Stimulated activated CD4-positive, alpha-beta T cell treated with anti-CD3 and anti-CD28 coated beads, Interleukin-4, amount 100 ng/mL, for 48 hours (primary cell): ENCODE data around the gene MPP1.
"Not testable (repeated sequence)": the region's sequence is repeated elsewhere in the genome, so short reads cannot be mapped to it uniquely, and the experiment has no call there.

Experiments
- DNase-seq, 2 donors: peaks; one replicate each; pipeline ENCODE4 v3.0.0-alpha.2; 2020; ENCODE audit warnings: low read depth in 2 of 2

MPP1 gene

GRCh38 chrX:154804957-154805695, at the start of gene MPP1:
Gene MPP1 (minus strand): TSS chrX:154805485. CDS start chrX:154805373, 112 bp downstream.
- DNase-seq = peak; percentile 53 to 58

GRCh38 chrX:154850957-154851611, 45.8 kb upstream of the MPP1 start:
- no peak for DNase-seq

GRCh38 chrX:154840856-154841255, 35.6 kb upstream of the MPP1 start:
- DNase-seq = no peak

GRCh38 chrX:154836163-154836562, 30.9 kb upstream of the MPP1 start:
- no peak for DNase-seq

- no peak for DNase-seq
Observed at GRCh38 chrX:154834562-154834961, 29.3 kb upstream of the MPP1 start, which contains the start of gene SMIM9. Gene SMIM9 (minus strand): TSS chrX:154834662. CDS start chrX:154830856, 3,806 bp downstream.

- no peak for DNase-seq
Observed at GRCh38 chrX:154833746-154834274, 28.5 kb upstream of the MPP1 start.

- no peak for DNase-seq
Observed at GRCh38 chrX:154829926-154830442, 24.7 kb upstream of the MPP1 start.

DNA sequence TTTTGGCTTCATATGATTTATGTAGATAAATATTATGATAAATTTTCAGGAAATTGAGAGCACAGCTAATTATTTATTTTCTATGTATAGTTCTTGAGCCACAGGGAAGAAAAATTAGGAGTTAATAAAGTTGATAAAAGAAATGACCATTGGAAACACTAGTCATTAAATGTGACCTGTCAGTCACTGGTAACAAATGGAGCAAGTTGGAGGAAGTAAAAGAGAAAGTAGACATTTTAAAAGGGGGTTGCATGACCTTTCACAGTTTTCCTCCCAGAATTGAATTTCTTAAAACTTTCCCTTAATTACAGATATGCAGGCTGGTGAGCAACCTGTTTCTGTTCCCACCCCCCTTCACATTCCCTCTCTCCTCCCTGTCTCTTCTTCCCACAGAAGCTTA, 23.8 kb upstream of the MPP1 start:
- no peak for DNase-seq

GRCh38 chrX:154828016-154828408, 22.7 kb upstream of the MPP1 start:
- DNase-seq = no peak

GRCh38 chrX:154827194-154828015, 22.1 kb upstream of the MPP1 start:
- DNase-seq = no peak

- not testable (repeated sequence) for DNase-seq
Observed at GRCh38 chrX:154825586-154825985, 20.3 kb upstream of the MPP1 start.

DNA sequence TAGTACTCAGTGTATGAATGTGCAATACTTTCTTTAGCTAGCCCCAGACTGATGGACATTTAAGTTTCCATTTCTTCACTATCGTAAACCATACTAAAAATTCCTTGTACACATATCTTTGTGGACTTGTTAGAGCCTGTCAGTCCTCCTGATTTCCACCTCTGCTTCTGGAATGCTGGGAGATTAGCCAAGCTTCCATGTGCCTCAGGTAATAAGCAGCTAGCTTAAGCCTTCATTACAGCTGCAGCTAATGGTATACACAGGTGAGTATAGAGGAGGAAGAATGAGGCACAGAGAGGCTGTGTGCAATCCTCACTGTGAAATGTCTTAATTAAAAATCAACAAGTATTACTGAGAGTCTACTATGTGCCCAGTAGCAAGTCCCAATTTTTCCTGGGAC, 19.4 kb upstream of the MPP1 start:
- DNase-seq = no peak

DNA sequence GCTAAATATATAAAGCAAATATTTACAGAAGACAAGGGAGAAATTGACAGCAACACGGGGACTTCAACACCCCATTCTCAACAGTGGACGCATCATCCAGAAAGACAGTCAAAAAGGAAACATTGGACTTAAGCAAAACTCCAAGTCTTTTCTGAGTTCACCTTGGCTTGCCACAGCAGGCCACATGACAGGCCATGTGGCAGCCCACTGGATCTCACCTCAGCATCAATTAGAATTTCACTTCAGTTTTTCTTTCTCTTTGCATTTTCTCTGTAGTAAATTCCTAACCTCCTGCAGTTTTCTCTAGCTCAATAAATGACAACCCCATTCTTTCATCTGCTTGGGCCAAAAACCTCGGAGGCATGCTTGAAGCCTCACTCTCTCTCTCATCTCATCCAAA, 16.7 kb upstream of the MPP1 start:
- DNase-seq = no peak

- no peak for DNase-seq
Observed at GRCh38 chrX:154821523-154821922, 16.2 kb upstream of the MPP1 start.

- no peak for DNase-seq
Observed at GRCh38 chrX:154819771-154820341, 14.6 kb upstream of the MPP1 start.

GRCh38 chrX:154818916-154819770, 13.9 kb upstream of the MPP1 start:
- DNase-seq = no peak

GRCh38 chrX:154817048-154817618, 11.8 kb upstream of the MPP1 start:
- not testable (repeated sequence) for DNase-seq

DNA sequence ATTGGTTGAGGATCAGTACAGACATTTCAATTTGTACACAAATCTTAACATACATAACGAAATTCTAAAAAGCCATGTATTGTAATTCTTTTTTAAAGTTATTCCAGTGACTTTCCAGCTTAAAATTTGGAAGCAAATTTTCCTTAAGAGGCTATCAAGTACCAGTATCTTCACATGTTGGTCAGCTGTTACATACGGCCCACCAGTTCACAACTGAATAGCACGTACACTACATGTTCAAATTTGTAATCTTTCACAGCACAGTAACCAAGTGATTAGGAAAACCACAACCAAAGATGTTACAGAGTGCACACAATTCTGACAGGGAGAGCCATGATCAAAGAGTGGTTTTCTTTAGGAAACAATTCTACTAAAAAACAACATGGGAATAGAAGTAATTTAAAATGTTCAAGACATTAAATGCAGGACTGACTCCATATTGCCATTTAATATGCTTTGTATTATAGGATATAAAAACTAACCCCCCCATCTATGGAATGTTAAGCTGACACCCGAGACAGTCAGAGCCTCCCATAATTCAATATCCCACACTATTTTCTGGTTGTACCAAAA, 11.1 kb upstream of the MPP1 start:
- DNase-seq = not testable (repeated sequence)

DNA sequence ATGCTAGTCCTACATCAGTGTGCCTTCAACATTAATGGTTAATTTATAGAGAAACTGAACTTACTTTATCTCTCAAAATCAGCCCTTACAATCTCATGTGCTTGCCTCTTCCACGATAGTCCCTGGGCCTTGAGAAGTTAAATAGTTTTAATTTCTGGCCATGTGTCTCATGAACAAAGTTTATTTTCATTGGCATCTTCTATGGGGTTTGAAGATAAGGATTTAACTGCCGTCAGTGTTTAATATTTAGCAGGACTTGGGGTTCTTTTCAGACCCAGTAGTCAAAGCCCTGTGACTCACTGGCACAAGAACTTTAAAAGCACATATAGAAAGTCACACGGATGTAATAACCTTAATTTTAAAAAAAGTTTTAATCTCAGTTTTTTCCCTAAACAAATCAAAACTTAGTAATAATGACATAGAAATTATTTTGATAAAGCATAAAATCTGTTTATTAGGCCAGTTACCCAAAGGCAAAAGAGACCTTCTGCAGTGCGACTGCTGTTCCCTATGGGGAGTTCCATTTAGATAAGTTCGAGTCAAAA, 10.1 kb upstream of the MPP1 start:
- no peak for DNase-seq

GRCh38 chrX:154813801-154814200, 8.5 kb upstream of the MPP1 start:
- no peak for DNase-seq
